PC-9 (cell line): ENCODE results near the gene PLEKHA6. TPM values are rescaled to one million over a fixed set of nuclear protein-coding genes. Genes with fewer than 3 reads are reported as not detected.

Experiments
- BruUV-seq: library from RNA; stranded (reverse); fragments of 400-500 nt; replicated peaks from 2 replicates; lab custom pipeline; 2021; lab: Mats Ljungman, UMichigan
- CTCF ChIA-PET: fragments of 300-600 bp; sonication (Branson Sonifier 250); formaldehyde crosslinking; loops from one replicate; lab custom pipeline; 2022; ENCODE audit warnings: antibody characterized with exemption; lab: Charles Lee
- POLR2A ChIA-PET: fragments of 300-600 bp; sonication (Branson Sonifier 250); formaldehyde crosslinking; loops from one replicate; lab custom pipeline; 2022; ENCODE audit warnings: antibody characterized with exemption; ENCODE audit not compliant: unreplicated experiment; lab: Charles Lee
- DNase-seq, 2 experiments: peaks; one replicate each; pipeline versions ENCODE4 v3.0.0 to v3.0.0-alpha.2; 2015 to 2022; ENCODE audit warnings: mixed read lengths in 1 of 2
- H2AFZ ChIP-seq: fragments of 200-600 bp; sonication (generic); 2 replicates; pipeline ENCODE4 v1.8.1; 2017; ENCODE audit warnings: antibody characterized with exemption
- H3F3A ChIP-seq: fragments of 200-600 bp; sonication (generic); 2 replicates; pipeline ENCODE4 v1.8.1; 2017; ENCODE audit warnings: antibody characterized with exemption, mild to moderate bottlenecking, low read depth; ENCODE audit not compliant: insufficient read depth
- H3K27ac ChIP-seq: fragments of 200-600 bp; sonication (generic); 2 replicates; pipeline ENCODE4 v1.6.1; 2016; ENCODE audit warnings: mixed run types
- H3K27me3 ChIP-seq: fragments of 200-600 bp; sonication (generic); 2 replicates; pipeline ENCODE4 v1.6.1; 2016; ENCODE audit warnings: low read depth, mixed run types; ENCODE audit not compliant: insufficient read depth
- H3K36me3 ChIP-seq: fragments of 200-600 bp; sonication (generic); 2 replicates; pipeline ENCODE4 v1.6.1; 2016; ENCODE audit warnings: low read depth, mixed run types
- H3K4me1 ChIP-seq: fragments of 200-600 bp; sonication (generic); replicated peaks from 2 replicates; pipeline ENCODE4 v1.6.1; 2016; ENCODE audit warnings: mixed run types; ENCODE audit not compliant: insufficient read depth
- H3K4me2 ChIP-seq: fragments of 200-600 bp; sonication (generic); 2 replicates; pipeline ENCODE4 v1.6.1; 2017; ENCODE audit warnings: mixed run types
- H3K4me3 ChIP-seq: fragments of 200-600 bp; sonication (generic); 2 replicates; pipeline ENCODE4 v1.6.1; 2016; ENCODE audit warnings: mixed run types
- H3K79me2 ChIP-seq: fragments of 200-600 bp; sonication (generic); 2 replicates; pipeline ENCODE4 v1.6.1; 2017; ENCODE audit warnings: low read depth, mixed run types
- H3K9me2 ChIP-seq: fragments of 200-600 bp; sonication (generic); 2 replicates; pipeline ENCODE4 v1.8.1; 2017; ENCODE audit warnings: mild to moderate bottlenecking; ENCODE audit not compliant: insufficient read depth
- H3K9me3 ChIP-seq: fragments of 200-600 bp; sonication (generic); 2 replicates; pipeline ENCODE4 v1.8.1; 2016; ENCODE audit warnings: low read depth; ENCODE audit not compliant: insufficient read depth
- H4K20me1 ChIP-seq: fragments of 200-600 bp; sonication (generic); 2 replicates; pipeline ENCODE4 v1.8.1; 2017; ENCODE audit not compliant: insufficient read depth
- EZH2 ChIP-seq: fragments of 200-600 bp; sonication (generic); IDR thresholded peaks from 2 replicates; pipeline ENCODE4 v1.8.0; 2017; ENCODE audit warnings: antibody characterized with exemption, low read depth
- intact Hi-C: fragments of 100-400 bp; cut with micrococcal nuclease; formaldehyde crosslinking; loops from one replicate; pipeline ENCODE4 v1.10.0; 2022; ENCODE audit not compliant: unreplicated experiment
- total RNA-seq: library from RNA; stranded (reverse); gene quantifications from 2 replicates; pipeline ENCODE4 v1.2.3, GENCODE V29; 2021
- TF ChIP-seq, protein P1 (sequence below): fragments of 200-600 bp; sonication (generic); conservative IDR thresholded peaks from 2 replicates; pipeline ENCODE4 v1.6.1; 2017; ENCODE audit warnings: mixed run types, antibody characterized with exemption, mild to moderate bottlenecking, moderate library complexity

PLEKHA6 gene
- total RNA-seq, 1 experiment from 2014 or later, result 52.0 TPM

GRCh38 chr1:204180133-204180532 is 179.6 kb downstream of the PLEKHA6 start:
- Histone ChIP-seq H2AFZ (no peak overlapping the region), H3K79me2 (peaks cover 43% of the 10 kb centered on the region), H3F3A (peaks cover 25% of the 10 kb centered on the region; the same call in 1 of the 2 replicates), H3K36me3 (peaks cover 10% of the 10 kb centered on the region), H3K27ac (no peak overlapping the region), H3K4me2 (0 out of 2 replicates have a peak overlapping the region, but pooled peaks have one; percentile 13), H3K4me1 (peaks cover 51% of the 10 kb centered on the region), H4K20me1 (no peaks in the 10 kb centered on the region), H3K9me2 (no peaks in the 10 kb centered on the region), H3K4me3 (no peak overlapping the region), H3K9me3 (no peaks in the 10 kb centered on the region; the same call in 1 of the 2 replicates), H3K27me3 (no peaks in the 10 kb centered on the region)
- ChIA-PET POLR2A (no interaction called here), CTCF (no interaction called here)
- intact Hi-C loops, result no loop called here
- TF ChIP-seq, protein P1, sequence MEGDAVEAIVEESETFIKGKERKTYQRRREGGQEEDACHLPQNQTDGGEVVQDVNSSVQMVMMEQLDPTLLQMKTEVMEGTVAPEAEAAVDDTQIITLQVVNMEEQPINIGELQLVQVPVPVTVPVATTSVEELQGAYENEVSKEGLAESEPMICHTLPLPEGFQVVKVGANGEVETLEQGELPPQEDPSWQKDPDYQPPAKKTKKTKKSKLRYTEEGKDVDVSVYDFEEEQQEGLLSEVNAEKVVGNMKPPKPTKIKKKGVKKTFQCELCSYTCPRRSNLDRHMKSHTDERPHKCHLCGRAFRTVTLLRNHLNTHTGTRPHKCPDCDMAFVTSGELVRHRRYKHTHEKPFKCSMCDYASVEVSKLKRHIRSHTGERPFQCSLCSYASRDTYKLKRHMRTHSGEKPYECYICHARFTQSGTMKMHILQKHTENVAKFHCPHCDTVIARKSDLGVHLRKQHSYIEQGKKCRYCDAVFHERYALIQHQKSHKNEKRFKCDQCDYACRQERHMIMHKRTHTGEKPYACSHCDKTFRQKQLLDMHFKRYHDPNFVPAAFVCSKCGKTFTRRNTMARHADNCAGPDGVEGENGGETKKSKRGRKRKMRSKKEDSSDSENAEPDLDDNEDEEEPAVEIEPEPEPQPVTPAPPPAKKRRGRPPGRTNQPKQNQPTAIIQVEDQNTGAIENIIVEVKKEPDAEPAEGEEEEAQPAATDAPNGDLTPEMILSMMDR, result no peak
- TF ChIP-seq EZH2, result no peak
- BruUV-seq, result no TSS peak
- no peak for DNase-seq

DNA sequence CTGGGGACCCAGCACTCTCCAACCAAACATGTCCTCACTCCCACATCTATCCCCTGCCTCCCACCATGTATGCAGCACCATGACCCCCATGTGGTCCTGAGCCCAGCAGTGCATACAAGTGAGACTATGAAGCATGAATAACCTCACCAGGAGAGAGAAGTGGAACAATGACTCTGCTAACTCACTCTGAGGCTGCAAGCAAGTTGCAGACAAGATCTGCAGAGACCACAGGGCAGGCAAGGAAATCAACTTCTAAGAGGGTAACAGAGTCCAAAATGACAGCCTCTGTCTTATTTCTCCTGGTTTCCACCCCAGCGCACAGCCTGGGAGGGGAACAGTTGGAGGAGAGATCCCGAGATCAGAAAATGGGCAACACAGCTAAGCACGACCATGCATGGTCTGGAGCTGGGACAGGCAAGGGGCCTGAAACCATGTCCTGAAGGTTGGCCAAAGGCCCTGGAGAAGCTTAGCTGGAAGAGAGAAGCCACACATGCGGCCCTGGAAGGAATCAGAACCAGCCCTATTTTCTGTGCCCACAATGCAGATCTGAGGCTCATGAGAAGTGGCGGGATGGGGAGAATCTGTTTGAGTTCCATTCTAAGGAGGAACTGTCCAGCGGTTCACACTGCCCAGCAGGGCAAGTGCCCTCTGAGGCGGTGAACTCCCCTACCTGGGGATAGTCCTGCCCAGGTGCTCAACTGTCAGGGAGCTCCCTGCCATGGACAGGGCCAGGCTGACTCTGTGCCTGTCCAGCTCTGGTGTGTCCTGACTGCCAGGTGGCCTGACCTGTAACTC is 181.0 kb downstream of the PLEKHA6 start:
- Histone ChIP-seq H3K9me2 (no peaks in the 10 kb centered on the region), H4K20me1 (no peaks in the 10 kb centered on the region), H3K4me1 (peaks cover 63% of the 10 kb centered on the region), H3K36me3 (peaks cover 10% of the 10 kb centered on the region), H3K27ac (no peak overlapping the region), H3F3A (peaks cover 12% of the 10 kb centered on the region; the same call in 1 of the 2 replicates), H3K79me2 (peaks cover 50% of the 10 kb centered on the region), H3K4me3 (no peak overlapping the region), H3K4me2 (peak overlapping the region; percentile 97), H2AFZ (no peak overlapping the region), H3K27me3 (no peaks in the 10 kb centered on the region), H3K9me3 (no peaks in the 10 kb centered on the region; the same call in 1 of the 2 replicates)
- intact Hi-C loops, result no loop called here
- TF ChIP-seq, protein P1, result no peak
- no peak for TF ChIP-seq EZH2
- CTCF ChIA-PET, result no interaction called here
- DNase-seq, result no peak
- POLR2A ChIA-PET, result interaction anchor here (0.7 kb wide), 1 partner anchor 19 kb away, joined by 3 read pairs; no protein-coding TSS in a partner anchor
- BruUV-seq, result no TSS peak

- H2AFZ ChIP-seq, result no peak overlapping the region
- H3K4me1 ChIP-seq, result peaks cover 79% of the 10 kb centered on the region
- no peak overlapping the region for H3K27ac ChIP-seq
- CTCF ChIA-PET, result interaction anchor here (1.2 kb wide), 1 partner anchor 8 kb away, joined by 3 read pairs; no protein-coding TSS in a partner anchor
- intact Hi-C loops, result no loop called here
- no peak for DNase-seq
- H3K9me3 ChIP-seq, result no peaks in the 10 kb centered on the region; the same call in 1 of the 2 replicates
- peaks cover 53% of the 10 kb centered on the region for H3K79me2 ChIP-seq
- POLR2A ChIA-PET, result no interaction called here
- peak overlapping the region; percentile 97 for H3K4me2 ChIP-seq
- peaks cover 10% of the 10 kb centered on the region for H3K36me3 ChIP-seq
- no peaks in the 10 kb centered on the region for H3K27me3 ChIP-seq
- TF ChIP-seq, protein P1, result no peak
- TF ChIP-seq EZH2, result no peak
- H4K20me1 ChIP-seq, result no peaks in the 10 kb centered on the region
- H3K9me2 ChIP-seq, result no peaks in the 10 kb centered on the region
- peaks cover 11% of the 10 kb centered on the region; the same call in 1 of the 2 replicates for H3F3A ChIP-seq
- peak overlapping the region; percentile 82 for H3K4me3 ChIP-seq
- BruUV-seq, result no TSS peak
These were observed 182.6 kb downstream of the PLEKHA6 start for GRCh38 chr1:204177133-204177532.
